Activated T-helper 17 cell treated with anti-CD3 and anti-CD28 coated beads, Interleukin-2, amount 50 U/mL, for 72 hours (primary cell): ENCODE data around the gene CLEC3B. TPM values are rescaled to one million over a fixed set of nuclear protein-coding genes. Genes with fewer than 3 reads are reported as not detected.

Experiments
- ATAC-seq: fragments of 150-1000 bp; cut with Tn5 transposase; replicated peaks from 2 replicates; pipeline ENCODE4 v1.10.0; 2021; ENCODE audit warnings: mild to moderate bottlenecking, moderate library complexity
- H3K27ac Mint-ChIP-seq: one replicate; pipeline ENCODE4 v1.8.0; 2022; ENCODE audit warnings: mixed read lengths
- H3K27me3 Mint-ChIP-seq: one replicate; pipeline ENCODE4 v1.8.0; 2022; ENCODE audit warnings: mixed read lengths
- H3K36me3 Mint-ChIP-seq: one replicate; pipeline ENCODE4 v1.8.0; 2022; ENCODE audit warnings: low read depth, mild to moderate bottlenecking, mixed read lengths
- H3K4me1 Mint-ChIP-seq: one replicate; pipeline ENCODE4 v1.8.0; 2022; ENCODE audit warnings: mixed read lengths
- H3K4me3 Mint-ChIP-seq: one replicate; pipeline ENCODE4 v1.8.0; 2022; ENCODE audit warnings: mild to moderate bottlenecking, mixed read lengths
- H3K9me3 Mint-ChIP-seq: one replicate; pipeline ENCODE4 v1.8.0; 2022; ENCODE audit warnings: mixed read lengths
- total RNA-seq, 2 donors: library from RNA; stranded (reverse); gene quantifications; one replicate each; pipeline ENCODE4 v1.2.3, GENCODE V29; 2022

The CLEC3B gene
- total RNA-seq, 2 donors from 2014 or later = 0.37 to 0.66 TPM

GRCh38 chr3:44995142-44995770, 30.8 kb upstream of the CLEC3B start:
- peaks cover 38% of the 10 kb centered on the region for H3K4me1 Mint-ChIP-seq
- no peaks in the 10 kb centered on the region for H3K9me3 Mint-ChIP-seq
- peaks cover 100% of the 10 kb centered on the region for H3K36me3 Mint-ChIP-seq
- peak overlapping the region; percentile 38 for H3K4me3 Mint-ChIP-seq
- H3K27me3 Mint-ChIP-seq = no peaks in the 10 kb centered on the region
- ATAC-seq = no peak
- peak overlapping the region; percentile 81 for H3K27ac Mint-ChIP-seq

GRCh38 chr3:44996556-44996969, 29.5 kb upstream of the CLEC3B start:
- peak overlapping the region; percentile 38 for H3K4me3 Mint-ChIP-seq
- ATAC-seq = peak; percentile 92
- peaks cover 27% of the 10 kb centered on the region for H3K4me1 Mint-ChIP-seq

GRCh38 chr3:44999782-45000181, 26.3 kb upstream of the CLEC3B start:
- Mint-ChIP-seq H3K27me3 (no peaks in the 10 kb centered on the region), H3K9me3 (no peaks in the 10 kb centered on the region), H3K27ac (no peak overlapping the region), H3K4me1 (peaks cover 15% of the 10 kb centered on the region), H3K36me3 (peaks cover 99% of the 10 kb centered on the region), H3K4me3 (no peak overlapping the region)
- no peak for ATAC-seq

More at GRCh38 chr3:44996556-44996969, 29.5 kb upstream of the CLEC3B start:
- peaks cover 100% of the 10 kb centered on the region for H3K36me3 Mint-ChIP-seq
- H3K27ac Mint-ChIP-seq = peak overlapping the region; percentile 81
- no peaks in the 10 kb centered on the region for H3K27me3 Mint-ChIP-seq
- no peaks in the 10 kb centered on the region for H3K9me3 Mint-ChIP-seq

GRCh38 chr3:45000823-45001222, 25.3 kb upstream of the CLEC3B start:
- Mint-ChIP-seq H3K9me3 (no peaks in the 10 kb centered on the region), H3K4me3 (no peak overlapping the region), H3K4me1 (peaks cover 23% of the 10 kb centered on the region), H3K27me3 (no peaks in the 10 kb centered on the region), H3K36me3 (peaks cover 99% of the 10 kb centered on the region), H3K27ac (no peak overlapping the region)
- ATAC-seq = no peak

GRCh38 chr3:45001738-45002137, 24.4 kb upstream of the CLEC3B start:
- Mint-ChIP-seq H3K4me1 (peaks cover 15% of the 10 kb centered on the region), H3K27ac (no peak overlapping the region), H3K27me3 (no peaks in the 10 kb centered on the region), H3K4me3 (no peak overlapping the region), H3K9me3 (no peaks in the 10 kb centered on the region), H3K36me3 (peaks cover 93% of the 10 kb centered on the region)
- no peak for ATAC-seq

GRCh38 chr3:45002139-45002660, 23.9 kb upstream of the CLEC3B start:
- no peaks in the 10 kb centered on the region for H3K9me3 Mint-ChIP-seq
- H3K4me1 Mint-ChIP-seq = peaks cover 18% of the 10 kb centered on the region
- H3K27me3 Mint-ChIP-seq = no peaks in the 10 kb centered on the region

GRCh38 chr3:45002720-45003119, 23.4 kb upstream of the CLEC3B start:
- H3K9me3 Mint-ChIP-seq = no peaks in the 10 kb centered on the region
- no peak overlapping the region for H3K4me3 Mint-ChIP-seq
- H3K27me3 Mint-ChIP-seq = no peaks in the 10 kb centered on the region
- no peak for ATAC-seq
- peak overlapping the region; percentile 56 for H3K27ac Mint-ChIP-seq
- H3K36me3 Mint-ChIP-seq = peaks cover 93% of the 10 kb centered on the region
- H3K4me1 Mint-ChIP-seq = peaks cover 18% of the 10 kb centered on the region

More at GRCh38 chr3:45002139-45002660, 23.9 kb upstream of the CLEC3B start:
- peak overlapping the region; percentile 56 for H3K27ac Mint-ChIP-seq
- no peak for ATAC-seq
- peaks cover 93% of the 10 kb centered on the region for H3K36me3 Mint-ChIP-seq
- H3K4me3 Mint-ChIP-seq = no peak overlapping the region

GRCh38 chr3:45003406-45003805, 22.7 kb upstream of the CLEC3B start:
- H3K27me3 Mint-ChIP-seq = no peaks in the 10 kb centered on the region
- H3K9me3 Mint-ChIP-seq = no peaks in the 10 kb centered on the region
- no peak overlapping the region for H3K27ac Mint-ChIP-seq
- H3K36me3 Mint-ChIP-seq = peaks cover 93% of the 10 kb centered on the region
- no peak overlapping the region for H3K4me3 Mint-ChIP-seq
- no peak for ATAC-seq
- H3K4me1 Mint-ChIP-seq = peaks cover 23% of the 10 kb centered on the region

GRCh38 chr3:45003859-45004258, 22.2 kb upstream of the CLEC3B start:
- Mint-ChIP-seq H3K4me1 (peaks cover 23% of the 10 kb centered on the region), H3K9me3 (no peaks in the 10 kb centered on the region), H3K27me3 (no peaks in the 10 kb centered on the region), H3K36me3 (peaks cover 93% of the 10 kb centered on the region), H3K27ac (no peak overlapping the region), H3K4me3 (no peak overlapping the region)
- ATAC-seq = no peak

GRCh38 chr3:45007091-45007490, 19.0 kb upstream of the CLEC3B start:
- ATAC-seq = no peak
- Mint-ChIP-seq H3K4me1 (peaks cover 34% of the 10 kb centered on the region), H3K27me3 (no peaks in the 10 kb centered on the region), H3K4me3 (peak overlapping the region; percentile 38), H3K36me3 (peaks cover 92% of the 10 kb centered on the region), H3K27ac (peak overlapping the region; percentile 70), H3K9me3 (no peaks in the 10 kb centered on the region)

GRCh38 chr3:45008117-45008516, 18.0 kb upstream of the CLEC3B start:
- H3K4me1 Mint-ChIP-seq = peaks cover 39% of the 10 kb centered on the region
- ATAC-seq = no peak
- no peak overlapping the region for H3K27ac Mint-ChIP-seq
- peaks cover 92% of the 10 kb centered on the region for H3K36me3 Mint-ChIP-seq
- H3K4me3 Mint-ChIP-seq = no peak overlapping the region
- no peaks in the 10 kb centered on the region for H3K9me3 Mint-ChIP-seq
- H3K27me3 Mint-ChIP-seq = no peaks in the 10 kb centered on the region

GRCh38 chr3:45009868-45010267, 16.2 kb upstream of the CLEC3B start:
- no peak overlapping the region for H3K27ac Mint-ChIP-seq
- H3K4me3 Mint-ChIP-seq = no peak overlapping the region
- peaks cover 84% of the 10 kb centered on the region for H3K36me3 Mint-ChIP-seq
- no peaks in the 10 kb centered on the region for H3K9me3 Mint-ChIP-seq
- H3K27me3 Mint-ChIP-seq = no peaks in the 10 kb centered on the region
- ATAC-seq = no peak
- peaks cover 36% of the 10 kb centered on the region for H3K4me1 Mint-ChIP-seq

- Mint-ChIP-seq H3K4me1 (peaks cover 26% of the 10 kb centered on the region), H3K9me3 (no peaks in the 10 kb centered on the region), H3K36me3 (peaks cover 79% of the 10 kb centered on the region), H3K27ac (peak overlapping the region; percentile 69), H3K27me3 (no peaks in the 10 kb centered on the region), H3K4me3 (no peak overlapping the region)
- no peak for ATAC-seq
Observed at GRCh38 chr3:45010811-45011333, 15.2 kb upstream of the CLEC3B start.

GRCh38 chr3:45011756-45012508, 14.2 kb upstream of the CLEC3B start:
- Mint-ChIP-seq H3K27me3 (no peaks in the 10 kb centered on the region), H3K4me1 (peaks cover 29% of the 10 kb centered on the region), H3K9me3 (no peaks in the 10 kb centered on the region), H3K27ac (peak overlapping the region; percentile 3), H3K4me3 (no peak overlapping the region), H3K36me3 (peaks cover 82% of the 10 kb centered on the region)
- ATAC-seq = no peak

- peaks cover 76% of the 10 kb centered on the region for H3K36me3 Mint-ChIP-seq
- peaks cover 26% of the 10 kb centered on the region for H3K4me1 Mint-ChIP-seq
- no peaks in the 10 kb centered on the region for H3K9me3 Mint-ChIP-seq
- no peaks in the 10 kb centered on the region for H3K27me3 Mint-ChIP-seq
- no peak for ATAC-seq
- no peak overlapping the region for H3K4me3 Mint-ChIP-seq
- H3K27ac Mint-ChIP-seq = no peak overlapping the region
Observed at GRCh38 chr3:45012577-45012976, 13.5 kb upstream of the CLEC3B start.
